SKM-1 treated with dmso at 0.1 percent for 144 hours (cell line): Measurements from ENCODE around the gene APEX2.
A peak's percentile ranks its signal among the peaks of the same experiment; 100 is the strongest.
"Not testable (repeated sequence)": the region's sequence is repeated elsewhere in the genome, so short reads cannot be mapped to it uniquely, and the experiment has no call there.

Experiments
- DNase-seq: peaks from one replicate; lab custom pipeline; 2025; ENCODE audit not compliant: unreplicated experiment; lab: John Stamatoyannopoulos, UW

Gene APEX2, protein sequence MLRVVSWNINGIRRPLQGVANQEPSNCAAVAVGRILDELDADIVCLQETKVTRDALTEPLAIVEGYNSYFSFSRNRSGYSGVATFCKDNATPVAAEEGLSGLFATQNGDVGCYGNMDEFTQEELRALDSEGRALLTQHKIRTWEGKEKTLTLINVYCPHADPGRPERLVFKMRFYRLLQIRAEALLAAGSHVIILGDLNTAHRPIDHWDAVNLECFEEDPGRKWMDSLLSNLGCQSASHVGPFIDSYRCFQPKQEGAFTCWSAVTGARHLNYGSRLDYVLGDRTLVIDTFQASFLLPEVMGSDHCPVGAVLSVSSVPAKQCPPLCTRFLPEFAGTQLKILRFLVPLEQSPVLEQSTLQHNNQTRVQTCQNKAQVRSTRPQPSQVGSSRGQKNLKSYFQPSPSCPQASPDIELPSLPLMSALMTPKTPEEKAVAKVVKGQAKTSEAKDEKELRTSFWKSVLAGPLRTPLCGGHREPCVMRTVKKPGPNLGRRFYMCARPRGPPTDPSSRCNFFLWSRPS

DNA sequence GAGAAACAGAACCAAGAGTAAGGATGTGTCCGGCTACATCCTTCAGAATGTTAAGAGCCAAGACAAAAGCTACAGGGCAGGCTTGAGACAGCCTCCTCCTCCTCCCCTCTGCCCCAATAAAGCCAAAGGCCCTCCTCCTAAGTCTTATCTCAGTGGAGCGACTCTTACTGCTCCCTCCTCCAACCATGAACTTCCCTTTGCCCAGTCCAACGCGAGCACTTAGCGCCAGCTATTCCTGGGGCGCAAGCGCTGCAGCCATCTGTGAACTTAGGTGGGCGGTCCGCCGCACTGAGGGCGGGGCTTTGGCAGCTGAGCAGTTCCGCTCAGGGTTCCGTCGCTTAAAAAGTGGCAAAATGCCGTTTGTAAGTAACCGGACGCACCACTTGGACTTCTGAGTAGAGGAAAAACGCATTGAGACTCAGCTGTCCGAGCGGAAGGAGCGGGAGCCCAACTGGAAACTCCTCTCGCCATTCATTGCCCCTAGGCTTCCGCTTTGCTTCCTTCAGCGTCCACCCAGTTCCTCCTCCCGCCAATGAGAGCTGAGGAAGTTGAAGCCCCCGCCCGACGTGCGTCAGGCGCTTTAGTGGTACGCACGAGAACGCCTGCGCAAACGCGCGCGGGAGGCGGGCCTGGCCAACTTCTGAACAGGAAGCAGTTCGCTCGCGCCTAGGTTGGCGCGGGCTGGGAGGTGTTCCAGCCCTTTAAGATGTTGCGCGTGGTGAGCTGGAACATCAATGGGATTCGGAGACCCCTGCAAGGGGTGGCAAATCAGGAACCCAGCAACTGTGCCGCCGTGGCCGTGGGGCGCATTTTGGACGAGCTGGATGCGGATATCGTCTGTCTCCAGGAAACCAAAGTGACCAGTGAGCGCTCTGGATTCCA, at the start of gene APEX2:
TSS of gene APEX2 (plus strand) at position 647 of the 882 bp plus-strand sequence. CDS start at position 707, 60 bp downstream.
- peak; percentile 79 for DNase-seq

DNA sequence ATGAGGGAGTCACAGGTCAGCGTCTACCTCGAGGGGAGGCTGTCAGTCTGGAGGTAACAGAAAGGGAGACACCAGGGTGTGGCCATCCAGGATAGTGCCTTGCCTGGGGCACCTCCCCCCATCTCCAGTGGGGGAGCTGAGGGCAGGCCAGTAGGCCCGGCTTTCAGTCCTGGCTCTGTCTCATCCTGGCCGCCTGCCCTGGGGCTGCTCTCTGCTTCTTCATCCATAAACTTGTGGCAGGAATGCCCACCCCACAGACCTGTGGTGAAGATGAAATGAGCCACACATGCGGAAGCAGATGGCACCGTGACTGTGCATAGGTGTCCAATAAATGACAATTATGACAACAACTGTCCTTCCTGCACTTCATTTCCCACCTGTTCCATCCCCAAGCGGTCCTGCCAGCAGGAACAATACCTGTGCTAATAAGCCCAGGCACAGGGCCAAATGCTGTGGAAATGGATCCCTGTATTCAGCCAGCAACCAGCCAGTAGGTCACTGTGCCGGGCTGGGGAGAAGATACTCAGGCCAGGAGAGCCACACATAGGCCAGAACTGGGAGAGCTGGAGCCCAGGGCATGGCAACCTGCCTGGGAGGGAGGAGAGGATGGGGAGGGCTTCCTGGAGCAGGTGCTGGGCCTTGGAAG, 49.3 kb upstream of the APEX2 start:
- no peak for DNase-seq

DNA sequence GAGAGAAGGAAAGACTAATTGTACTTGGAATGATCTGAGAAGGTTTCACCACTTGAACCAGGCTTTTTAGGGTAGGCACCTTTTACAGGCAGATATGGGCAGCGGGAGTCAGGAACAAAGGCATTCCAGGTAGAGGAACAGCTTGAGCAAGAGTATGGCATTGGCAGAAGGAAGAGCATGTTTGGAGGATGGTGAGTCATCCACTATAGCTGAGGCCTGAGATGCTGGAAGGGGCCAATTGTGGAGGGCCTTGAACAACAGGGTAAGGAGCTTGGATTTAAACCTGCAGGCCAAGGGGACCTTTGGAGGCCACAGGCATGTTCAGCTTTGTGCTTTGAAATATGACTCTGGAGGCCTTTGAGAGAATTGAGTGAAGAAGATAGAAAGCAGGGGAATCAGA, 38.4 kb upstream of the APEX2 start:
- no peak for DNase-seq

DNA sequence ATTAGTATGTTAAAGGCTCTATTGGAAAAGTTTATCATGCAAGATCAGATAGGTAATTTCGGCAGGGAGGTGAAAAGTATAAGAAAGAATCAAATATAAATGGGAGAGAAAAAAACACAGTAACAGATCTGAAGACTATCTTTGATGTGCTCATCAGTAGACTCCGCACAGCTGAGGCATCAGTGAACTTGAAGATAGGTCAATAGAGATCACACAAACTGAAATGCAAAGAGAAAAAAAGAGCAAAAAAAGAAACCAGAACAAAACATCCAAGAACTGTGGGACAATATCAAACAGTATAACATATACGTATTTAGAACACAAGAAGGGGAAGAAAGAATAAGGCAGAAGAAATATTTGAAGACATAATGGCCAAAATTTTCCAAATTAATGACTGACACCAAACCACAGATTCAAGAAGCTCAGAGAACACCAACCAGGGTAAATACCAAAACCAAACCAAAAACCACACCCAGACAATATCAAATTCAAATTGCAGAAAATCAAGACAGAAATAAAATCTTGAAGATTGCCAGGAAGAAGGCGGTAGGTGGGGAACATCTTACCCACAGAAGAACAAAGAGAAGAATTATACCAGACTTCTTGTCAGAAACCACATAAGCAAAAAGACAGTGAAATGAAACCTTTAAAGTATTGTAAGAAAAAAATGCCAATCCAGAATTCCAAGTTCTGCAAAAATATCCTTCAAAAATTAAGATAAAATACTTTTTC, 35.2 kb upstream of the APEX2 start:
- no peak for DNase-seq

DNA sequence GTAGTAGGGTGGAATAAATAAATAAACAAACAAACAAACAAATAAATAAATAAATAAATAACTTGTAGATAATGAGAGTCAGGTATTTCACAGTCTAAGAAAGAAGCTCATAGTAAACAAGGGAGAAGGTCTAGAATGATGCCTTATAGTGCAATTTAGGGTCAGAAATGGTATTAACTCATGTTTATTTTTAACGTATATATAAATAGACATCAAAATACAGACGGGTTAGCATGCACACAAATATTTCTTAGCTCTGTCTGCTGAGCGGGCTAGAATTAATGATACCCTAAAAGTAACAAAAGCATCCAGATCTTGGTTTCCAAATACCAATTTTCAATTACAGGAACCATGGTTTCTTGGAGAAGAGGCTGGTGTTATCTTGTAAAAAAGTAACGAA, 22.8 kb upstream of the APEX2 start:
- DNase-seq = no peak

DNA sequence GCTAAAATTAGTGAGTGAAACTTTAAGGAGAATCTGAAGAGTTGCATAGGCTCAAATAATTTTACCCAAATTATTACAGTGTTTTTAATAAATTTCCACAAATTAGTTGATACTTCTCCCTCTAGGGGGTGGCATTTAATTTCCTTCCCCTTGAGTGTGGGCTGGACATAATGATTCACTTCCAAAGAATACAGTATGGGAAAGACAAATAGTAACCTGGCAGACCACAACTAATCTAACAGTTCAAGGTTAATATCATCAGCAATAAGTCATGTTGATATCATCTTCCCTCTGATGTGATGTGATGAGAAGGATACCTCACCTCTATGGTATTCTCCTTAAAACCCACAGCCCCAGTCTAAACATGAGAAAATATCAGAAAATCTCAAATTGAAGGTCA, 21.7 kb upstream of the APEX2 start:
- no peak for DNase-seq

DNA sequence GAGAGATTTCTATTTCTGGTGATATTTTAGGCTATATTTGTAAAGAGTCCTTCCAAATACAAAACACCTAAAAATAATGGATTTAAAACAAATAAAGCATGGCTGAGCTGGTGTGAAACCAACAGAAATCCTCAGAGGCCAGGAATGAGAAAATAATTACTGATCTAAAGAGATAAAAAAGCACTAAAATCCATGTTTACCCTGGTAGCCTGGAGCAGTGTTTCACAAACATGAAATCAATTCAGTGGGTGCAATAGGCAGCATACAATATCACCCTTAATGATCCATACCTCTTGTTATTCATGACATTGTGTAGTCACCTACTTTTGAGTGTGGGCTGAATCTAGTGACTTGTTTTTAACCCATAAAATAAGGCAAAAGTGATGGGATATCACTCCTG, 20.7 kb upstream of the APEX2 start:
- DNase-seq = no peak

DNA sequence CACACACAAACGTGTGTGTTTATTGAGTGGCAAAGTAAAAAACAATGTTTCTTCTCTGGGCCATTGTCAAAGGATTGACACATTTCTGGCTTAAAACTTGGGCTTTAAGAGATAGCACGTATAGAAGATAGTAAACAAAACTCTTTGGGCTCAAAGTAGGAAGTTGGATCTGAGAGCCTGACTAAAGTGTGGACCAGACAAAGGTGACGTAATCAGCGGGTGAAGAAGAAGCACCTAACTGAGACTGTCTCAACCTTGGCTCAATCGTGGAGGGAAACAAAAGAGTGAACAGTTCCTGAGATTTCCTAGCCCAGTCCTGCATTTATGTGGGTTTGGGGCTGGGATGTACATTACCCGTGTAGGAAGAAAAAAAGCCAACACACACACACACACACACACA, 19.8 kb upstream of the APEX2 start:
- no peak for DNase-seq

DNA sequence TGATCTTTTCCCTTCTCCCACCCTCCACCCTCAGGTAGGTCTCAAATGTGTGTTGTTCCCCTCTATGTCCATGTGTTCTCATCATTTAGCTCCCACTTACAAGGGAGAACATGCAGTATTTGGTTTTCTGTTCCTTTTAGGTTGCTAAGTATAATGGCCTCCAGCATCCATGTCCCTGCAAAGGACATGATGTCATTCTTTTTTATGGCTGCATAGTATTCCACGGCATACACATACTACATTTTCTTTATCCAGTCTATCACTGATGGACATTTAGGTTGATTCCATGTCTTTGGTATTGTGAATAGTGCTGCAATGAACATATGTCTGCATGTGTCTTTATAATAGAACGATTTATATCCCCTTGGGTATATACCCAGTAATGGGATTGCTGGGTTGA, 16.9 kb upstream of the APEX2 start:
- not testable (repeated sequence) for DNase-seq

DNA sequence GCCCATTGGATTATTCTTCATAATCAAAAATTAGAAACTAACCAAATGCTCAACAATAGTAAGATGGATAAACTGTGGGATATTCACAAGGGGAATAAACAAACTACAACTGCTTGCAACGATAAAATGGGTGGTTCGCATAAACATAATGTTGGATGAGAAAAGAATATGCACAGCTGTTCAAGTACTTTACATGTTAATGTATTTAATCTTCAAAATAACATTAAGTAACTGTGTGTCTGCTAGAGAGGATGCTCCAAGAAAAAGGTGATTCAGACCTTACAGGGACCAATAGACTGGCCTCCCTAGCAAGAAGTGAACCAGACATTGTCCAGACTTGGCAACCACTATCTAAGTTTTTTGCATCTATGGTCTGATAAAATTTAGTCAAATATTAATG, 8.5 kb upstream of the APEX2 start:
- no peak for DNase-seq

DNA sequence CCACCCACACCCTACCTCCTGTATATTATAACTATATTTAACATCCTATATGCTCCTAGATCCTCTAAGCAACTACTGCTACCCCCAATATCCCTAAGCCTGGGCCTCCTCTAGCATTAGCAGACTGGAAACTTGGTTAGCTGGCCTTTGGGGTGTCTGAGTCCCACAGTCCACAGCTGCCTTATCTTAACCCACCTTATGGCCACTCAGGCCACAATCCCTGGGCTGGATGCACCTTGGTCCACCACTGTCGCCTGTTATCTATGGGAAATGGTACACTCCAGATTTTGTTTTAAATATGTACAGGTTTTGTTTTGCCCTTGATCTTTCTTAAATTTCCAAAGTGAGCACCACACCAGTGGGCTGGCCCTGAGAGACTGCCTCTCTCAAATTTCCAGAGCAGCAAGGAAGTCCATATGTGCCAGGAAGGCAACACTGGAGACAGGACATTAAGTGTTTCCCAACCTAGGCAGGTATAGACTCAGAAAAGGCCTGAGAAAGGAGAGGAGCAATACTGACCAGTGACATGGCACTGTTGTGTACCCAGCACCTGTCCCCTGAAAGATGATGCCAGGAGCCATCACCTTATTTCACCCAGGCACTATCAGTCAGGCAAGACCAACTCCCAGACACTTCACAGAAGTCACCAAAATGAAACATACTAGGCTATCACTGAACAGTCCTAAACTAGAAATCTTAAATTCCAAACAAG, 7.1 kb upstream of the APEX2 start:
- DNase-seq = no peak

DNA sequence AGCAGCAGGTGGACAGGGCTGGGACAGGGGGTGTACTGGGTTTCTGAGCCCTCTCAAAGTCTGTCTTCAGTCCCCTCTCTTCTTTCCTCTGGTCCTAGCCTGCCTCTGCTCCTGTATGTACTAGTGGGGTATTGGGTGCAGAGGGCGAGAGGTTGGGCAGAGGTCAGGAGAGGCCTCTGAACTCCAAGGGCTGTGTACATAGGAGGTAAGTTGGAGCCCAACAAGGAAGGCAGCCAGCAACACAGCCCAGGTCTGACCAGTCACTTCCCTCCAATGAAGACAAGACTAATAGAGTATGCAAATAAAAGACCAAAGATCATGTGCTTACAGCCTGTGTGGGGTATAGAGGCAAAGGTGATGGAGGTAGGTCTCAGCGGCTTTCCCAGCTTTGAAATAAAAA, 6.1 kb upstream of the APEX2 start, which contains the start of gene PFKFB1:
TSS of gene PFKFB1 (minus strand) at position 90 of the 400 bp plus-strand sequence. CDS start 181 bp downstream, outside the sequence.
- no peak for DNase-seq

DNA sequence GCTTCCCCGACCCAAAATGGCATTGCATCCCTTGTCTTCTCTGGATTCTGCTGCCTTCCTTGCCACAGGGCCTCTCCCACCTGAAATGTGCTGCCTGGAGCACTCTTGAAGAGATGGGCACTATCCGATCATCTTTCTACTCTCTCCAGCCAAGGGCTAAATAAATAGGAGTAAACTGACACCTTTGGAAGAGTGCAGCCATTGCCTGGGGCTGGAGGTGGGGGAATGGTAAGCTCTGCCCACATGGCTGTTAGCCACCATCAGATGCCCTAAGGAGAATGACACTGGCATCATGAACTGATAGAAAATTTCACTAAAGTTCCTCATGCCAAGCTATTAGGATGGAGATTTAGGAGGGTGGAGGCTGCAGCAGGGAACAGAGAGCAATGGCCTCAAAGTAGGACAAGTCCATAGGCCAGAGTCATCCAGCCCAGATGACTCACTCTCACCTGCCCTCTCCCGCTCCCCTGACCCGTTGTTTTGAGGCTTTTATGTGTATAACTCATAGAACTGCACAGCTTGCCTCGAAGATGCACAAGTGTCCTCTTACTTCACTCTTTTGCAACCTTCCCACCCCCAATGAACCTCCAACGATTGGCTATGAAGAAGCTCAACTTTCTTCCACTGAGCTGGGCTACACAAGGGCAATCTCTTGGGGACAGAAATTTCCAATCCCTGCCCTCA, 5.4 kb upstream of the APEX2 start:
- peak; percentile 27 for DNase-seq

DNA sequence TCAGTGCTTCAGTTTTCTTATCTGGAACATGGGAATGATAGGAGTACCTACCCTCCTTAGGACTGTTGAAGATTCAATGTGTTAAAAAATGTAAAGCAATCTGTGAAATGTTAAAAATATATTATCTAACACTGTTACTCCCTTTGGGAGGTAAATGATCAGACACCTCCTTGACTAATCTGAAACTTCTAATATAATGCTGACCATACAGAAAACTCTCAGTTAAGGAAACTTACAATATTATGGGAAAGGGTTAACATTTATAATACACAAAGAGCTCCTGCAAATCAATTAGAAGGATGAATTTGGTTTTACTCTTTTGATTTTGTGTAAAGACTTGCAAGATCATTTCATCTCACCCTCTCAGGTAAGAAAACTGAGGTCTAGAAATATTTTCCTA, 4.5 kb upstream of the APEX2 start:
- DNase-seq = no peak

DNA sequence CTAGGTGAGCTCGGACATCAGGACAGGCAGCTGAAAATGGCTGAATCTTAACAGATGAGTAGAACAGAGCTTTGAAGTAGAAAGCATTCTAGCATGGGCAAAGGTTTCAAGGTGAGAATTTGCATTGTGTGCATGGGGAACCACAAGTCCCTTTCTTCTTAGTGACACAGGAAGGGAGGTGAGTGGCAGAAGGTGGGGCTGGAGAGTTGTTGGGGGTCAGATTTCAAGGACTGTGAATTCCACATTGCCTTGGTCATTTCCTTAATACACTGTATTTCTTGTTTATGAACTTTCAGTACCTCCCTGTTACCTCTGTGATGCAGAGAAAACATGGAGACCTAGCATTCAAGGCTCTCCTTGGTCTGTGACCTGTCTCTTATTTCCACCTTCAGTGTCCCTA, 4.1 kb downstream of the APEX2 start:
- no peak for DNase-seq

DNA sequence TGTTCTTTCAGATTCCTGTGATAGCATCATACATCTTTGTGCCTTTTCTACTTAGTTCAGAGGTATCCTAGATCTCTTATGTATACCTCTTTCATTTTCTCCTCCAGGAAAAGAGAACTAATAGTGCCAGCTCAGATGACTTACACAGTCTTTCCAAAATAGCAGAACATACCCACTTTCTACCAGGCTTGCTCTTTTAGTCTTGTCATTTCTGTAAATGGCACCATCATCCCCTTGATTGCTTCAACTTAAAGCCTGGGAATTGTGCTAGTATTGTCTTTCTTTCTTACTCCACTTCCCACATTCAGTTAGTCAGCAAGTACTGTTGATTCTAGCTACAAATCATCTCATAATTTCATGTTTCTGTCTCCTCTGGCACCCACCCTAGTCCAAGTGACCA, 5.1 kb downstream of the APEX2 start:
- DNase-seq = no peak

DNA sequence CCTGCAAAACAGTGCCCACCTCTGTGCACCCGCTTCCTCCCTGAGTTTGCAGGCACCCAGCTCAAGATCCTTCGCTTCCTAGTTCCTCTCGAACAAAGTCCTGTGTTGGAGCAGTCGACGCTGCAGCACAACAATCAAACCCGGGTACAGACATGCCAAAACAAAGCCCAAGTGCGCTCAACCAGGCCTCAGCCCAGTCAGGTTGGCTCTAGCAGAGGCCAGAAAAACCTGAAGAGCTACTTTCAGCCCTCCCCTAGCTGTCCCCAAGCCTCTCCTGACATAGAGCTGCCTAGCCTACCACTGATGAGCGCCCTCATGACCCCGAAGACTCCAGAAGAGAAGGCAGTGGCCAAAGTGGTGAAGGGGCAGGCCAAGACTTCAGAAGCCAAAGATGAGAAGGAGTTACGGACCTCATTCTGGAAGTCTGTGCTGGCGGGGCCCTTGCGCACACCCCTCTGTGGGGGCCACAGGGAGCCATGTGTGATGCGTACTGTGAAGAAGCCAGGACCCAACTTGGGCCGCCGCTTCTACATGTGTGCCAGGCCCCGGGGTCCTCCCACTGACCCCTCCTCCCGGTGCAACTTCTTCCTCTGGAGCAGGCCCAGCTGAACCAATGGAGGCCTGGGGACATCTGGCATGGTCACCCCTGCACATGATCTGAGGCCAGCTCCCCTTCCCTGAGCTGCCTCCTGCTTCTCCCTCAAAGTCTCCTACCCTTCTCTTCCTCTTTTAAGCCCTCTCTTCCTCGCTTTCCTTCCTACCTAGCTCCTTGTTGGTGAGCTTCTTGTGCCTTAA, 6.9 kb downstream of the APEX2 start:
- DNase-seq = no peak

DNA sequence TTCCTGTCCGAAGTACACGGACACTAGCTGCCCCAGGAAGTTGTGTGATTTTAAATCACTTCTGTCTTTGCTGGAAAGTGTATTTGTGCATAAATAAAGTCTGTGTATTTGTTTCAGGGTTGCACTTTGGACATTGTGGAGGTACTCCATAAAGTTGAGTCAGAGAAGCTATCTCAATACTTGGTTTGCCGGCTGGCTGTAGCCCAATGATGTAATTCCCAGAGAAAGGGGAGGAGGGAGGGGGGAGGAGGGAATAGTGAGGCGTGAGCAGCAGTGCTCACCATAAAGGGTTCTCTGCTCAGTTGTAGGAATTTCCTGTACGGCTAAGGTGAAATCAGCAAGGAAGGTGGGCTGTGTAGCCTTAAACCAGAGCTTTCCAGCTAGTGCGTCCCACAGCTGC, 7.5 kb downstream of the APEX2 start:
- DNase-seq = no peak
